HG03558 (cell line): ENCODE measurements around the gene AP1AR.
"Not testable (repeated sequence)": the region's sequence is repeated elsewhere in the genome, so short reads cannot be mapped to it uniquely, and the experiment has no call there.

ENCODE experiments used
- ATAC-seq: cut with Tn5 transposase; IDR thresholded peaks from one replicate; pipeline ENCODE4 v1.9.1; 2021; ENCODE audit warnings: moderate number of reproducible peaks; ENCODE audit not compliant: unreplicated experiment; ENCODE audit errors: extremely low read depth

Gene AP1AR

GRCh38 chr4:112231779-112232713 is at the start of gene AP1AR:
AP1AR (plus strand) TSS chr4:112231787; CDS start chr4:112232092, 305 bp downstream.
- ATAC-seq, result peak; percentile 31

GRCh38 chr4:112182604-112183003 is 49.0 kb upstream of the AP1AR start:
- ATAC-seq, result no peak

- no peak for ATAC-seq
Observed at GRCh38 chr4:112183252-112183651, 48.3 kb upstream of the AP1AR start.

- ATAC-seq, result no peak
Observed at GRCh38 chr4:112184438-112184837, 47.1 kb upstream of the AP1AR start.

GRCh38 chr4:112185334-112185733 is 46.3 kb upstream of the AP1AR start:
- no peak for ATAC-seq

- no peak for ATAC-seq
Observed at GRCh38 chr4:112185740-112186670, 45.6 kb upstream of the AP1AR start.

GRCh38 chr4:112189754-112190153 is 41.8 kb upstream of the AP1AR start:
- ATAC-seq, result no peak

GRCh38 chr4:112190684-112191083 is 40.9 kb upstream of the AP1AR start:
- no peak for ATAC-seq

- no peak for ATAC-seq
Observed at GRCh38 chr4:112196461-112196860, 35.1 kb upstream of the AP1AR start.

- no peak for ATAC-seq
Observed at GRCh38 chr4:112199041-112199440, 32.5 kb upstream of the AP1AR start.

- ATAC-seq, result no peak
Observed at GRCh38 chr4:112201915-112202505, 29.6 kb upstream of the AP1AR start.

- ATAC-seq, result no peak
Observed at GRCh38 chr4:112203593-112203992, 28.0 kb upstream of the AP1AR start.

- no peak for ATAC-seq
Observed at GRCh38 chr4:112206431-112206830, 25.2 kb upstream of the AP1AR start.

- not testable (repeated sequence) for ATAC-seq
Observed at GRCh38 chr4:112208137-112209095, 23.2 kb upstream of the AP1AR start.

GRCh38 chr4:112210777-112211176 is 20.8 kb upstream of the AP1AR start:
- ATAC-seq, result no peak

GRCh38 chr4:112213091-112213490 is 18.5 kb upstream of the AP1AR start:
- no peak for ATAC-seq

GRCh38 chr4:112213856-112214255 is 17.7 kb upstream of the AP1AR start:
- no peak for ATAC-seq

GRCh38 chr4:112214390-112215264 is 17.0 kb upstream of the AP1AR start:
- ATAC-seq, result no peak
